ENCODE measurements around the gene UIMC1. TPM values are rescaled to one million over a fixed set of nuclear protein-coding genes. Genes with fewer than 3 reads are reported as not detected.

Gene UIMC1
- total RNA-seq, 1 experiment from 2014 or later = 96.3 TPM

GRCh38 chr5:176889321-176890280 is 117.0 kb downstream of the UIMC1 start:
- POLR2A ChIA-PET = no interaction called here
- Mint-ChIP-seq H3K27me3 (ENCODE audit: insufficient read depth, unreplicated experiment) (peaks cover 32% of the 10 kb centered on the region), H3K4me3 (ENCODE audit: unreplicated experiment) (no peak overlapping the region), H3K4me1 (ENCODE audit: insufficient read depth, unreplicated experiment) (no peaks in the 10 kb centered on the region), H3K9me3 (ENCODE audit: unreplicated experiment) (no peaks in the 10 kb centered on the region), H3K27ac (ENCODE audit: low read depth, unreplicated experiment) (no peak overlapping the region), H3K36me3 (ENCODE audit: insufficient read depth, unreplicated experiment) (no peaks in the 10 kb centered on the region)
- CTCF ChIA-PET = no interaction called here
- no peak for DNase-seq (ENCODE audit: unreplicated experiment)
- TF ChIP-seq CTCF (IDR thresholded peaks at IDR 0.05; ENCODE audit: unreplicated experiment) = no peak
- no TSS peak for BruUV-seq (replicated peaks)
- intact Hi-C loops (cut with micrococcal nuclease) = no loop called here

DNA sequence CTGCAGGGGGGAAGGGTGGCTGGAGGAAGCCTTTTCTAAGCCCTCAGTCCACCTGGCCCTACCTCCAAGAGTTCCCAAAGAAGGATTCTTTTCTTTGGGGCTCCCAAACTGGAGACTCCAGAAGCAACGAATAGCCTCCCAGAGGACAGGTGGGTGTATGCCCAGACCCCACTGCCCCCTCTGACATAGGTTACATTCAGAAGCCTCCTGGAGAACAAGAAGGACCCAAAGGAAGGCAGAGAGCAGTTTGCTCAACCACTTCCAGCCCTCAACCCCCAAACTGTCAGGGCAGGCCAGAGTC is 117.8 kb downstream of the UIMC1 start:
- no peaks in the 10 kb centered on the region for H3K4me1 Mint-ChIP-seq (ENCODE audit: insufficient read depth, unreplicated experiment)
- H3K27ac Mint-ChIP-seq (ENCODE audit: low read depth, unreplicated experiment) = no peak overlapping the region
- DNase-seq (ENCODE audit: unreplicated experiment) = no peak
- no TSS peak for BruUV-seq (replicated peaks)
- H3K27me3 Mint-ChIP-seq (ENCODE audit: insufficient read depth, unreplicated experiment) = peaks cover 28% of the 10 kb centered on the region
- ChIA-PET CTCF (interaction anchor here (0.5 kb wide), 1 partner anchor 315 kb away, joined by 4 read pairs; no protein-coding TSS in a partner anchor), POLR2A (no interaction called here)
- H3K9me3 Mint-ChIP-seq (ENCODE audit: unreplicated experiment) = no peaks in the 10 kb centered on the region
- no peak for TF ChIP-seq CTCF (IDR thresholded peaks at IDR 0.05; ENCODE audit: unreplicated experiment)
- H3K36me3 Mint-ChIP-seq (ENCODE audit: insufficient read depth, unreplicated experiment) = no peaks in the 10 kb centered on the region
- H3K4me3 Mint-ChIP-seq (ENCODE audit: unreplicated experiment) = no peak overlapping the region
- intact Hi-C loops (cut with micrococcal nuclease) = no loop called here

GRCh38 chr5:176888016-176888864 is 118.3 kb downstream of the UIMC1 start:
- no peak overlapping the region for H3K27ac Mint-ChIP-seq (ENCODE audit: low read depth, unreplicated experiment)
- DNase-seq (ENCODE audit: unreplicated experiment) = no peak
- no peaks in the 10 kb centered on the region for H3K9me3 Mint-ChIP-seq (ENCODE audit: unreplicated experiment)
- POLR2A ChIA-PET = no interaction called here
- CTCF ChIA-PET = interaction anchor here (0.5 to 0.7 kb wide), 3 partner anchors 44 to 315 kb away, joined by 3 to 4 read pairs (median 4); no protein-coding TSS in a partner anchor
- BruUV-seq (replicated peaks) = no TSS peak
- H3K4me3 Mint-ChIP-seq (ENCODE audit: unreplicated experiment) = no peak overlapping the region
- no peaks in the 10 kb centered on the region for H3K36me3 Mint-ChIP-seq (ENCODE audit: insufficient read depth, unreplicated experiment)
- intact Hi-C loops (cut with micrococcal nuclease) = no loop called here
- no peak for TF ChIP-seq CTCF (IDR thresholded peaks at IDR 0.05; ENCODE audit: unreplicated experiment)
- H3K27me3 Mint-ChIP-seq (ENCODE audit: insufficient read depth, unreplicated experiment) = peaks cover 24% of the 10 kb centered on the region
- no peaks in the 10 kb centered on the region for H3K4me1 Mint-ChIP-seq (ENCODE audit: insufficient read depth, unreplicated experiment)

DNA sequence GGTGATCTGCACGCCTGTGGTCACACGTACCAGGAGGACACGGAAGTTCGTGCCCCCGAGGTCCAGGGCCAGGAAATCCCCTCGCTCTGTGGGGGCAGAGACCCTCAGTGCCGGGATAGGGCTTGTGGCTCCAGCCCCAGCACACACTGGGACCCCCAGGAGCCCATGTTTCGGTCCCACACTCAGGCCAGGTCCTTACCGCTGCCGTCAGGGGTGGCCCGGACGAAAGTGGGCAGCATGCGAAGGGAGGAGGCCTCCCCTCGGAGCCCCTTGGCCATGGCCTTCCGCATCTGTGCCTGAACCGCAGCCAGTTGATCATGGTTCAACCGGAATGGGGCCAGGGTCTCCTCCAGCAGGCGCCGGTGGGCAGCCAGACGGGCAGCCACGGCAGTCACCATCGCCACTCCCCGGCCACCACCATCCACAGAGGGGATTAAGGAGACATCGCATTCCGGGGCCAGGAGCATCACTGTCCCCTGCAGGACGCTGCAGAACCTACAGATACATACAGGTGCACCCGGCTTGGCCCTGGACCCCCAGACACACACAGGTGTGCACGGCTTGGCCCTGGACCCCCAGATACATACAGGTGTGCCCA is 119.2 kb downstream of the UIMC1 start:
- no peaks in the 10 kb centered on the region for H3K9me3 Mint-ChIP-seq (ENCODE audit: unreplicated experiment)
- intact Hi-C loops (cut with micrococcal nuclease) = no loop called here
- CTCF ChIA-PET = interaction anchor here (0.7 to 1.4 kb wide), 2 partner anchors 11 to 226 kb away, joined by 3 to 5 read pairs; no protein-coding TSS in a partner anchor
- H3K36me3 Mint-ChIP-seq (ENCODE audit: insufficient read depth, unreplicated experiment) = no peaks in the 10 kb centered on the region
- no peak overlapping the region for H3K4me3 Mint-ChIP-seq (ENCODE audit: unreplicated experiment)
- H3K27me3 Mint-ChIP-seq (ENCODE audit: insufficient read depth, unreplicated experiment) = peaks cover 24% of the 10 kb centered on the region
- no TSS peak for BruUV-seq (replicated peaks)
- no peak for DNase-seq (ENCODE audit: unreplicated experiment)
- H3K27ac Mint-ChIP-seq (ENCODE audit: low read depth, unreplicated experiment) = no peak overlapping the region
- POLR2A ChIA-PET = no interaction called here
- no peaks in the 10 kb centered on the region for H3K4me1 Mint-ChIP-seq (ENCODE audit: insufficient read depth, unreplicated experiment)
- TF ChIP-seq CTCF (IDR thresholded peaks at IDR 0.05; ENCODE audit: unreplicated experiment) = no peak

Data from MCF 10A (cell line).